Measurements from ENCODE around the gene APBB2. TPM values are rescaled to one million over a fixed set of nuclear protein-coding genes. Genes with fewer than 3 reads are reported as not detected.

Gene APBB2
- total and polyA plus RNA-seq, 2 of the 4 experiments (the other 2 are of a cell fraction): 47.9 to 75.5 TPM

DNA sequence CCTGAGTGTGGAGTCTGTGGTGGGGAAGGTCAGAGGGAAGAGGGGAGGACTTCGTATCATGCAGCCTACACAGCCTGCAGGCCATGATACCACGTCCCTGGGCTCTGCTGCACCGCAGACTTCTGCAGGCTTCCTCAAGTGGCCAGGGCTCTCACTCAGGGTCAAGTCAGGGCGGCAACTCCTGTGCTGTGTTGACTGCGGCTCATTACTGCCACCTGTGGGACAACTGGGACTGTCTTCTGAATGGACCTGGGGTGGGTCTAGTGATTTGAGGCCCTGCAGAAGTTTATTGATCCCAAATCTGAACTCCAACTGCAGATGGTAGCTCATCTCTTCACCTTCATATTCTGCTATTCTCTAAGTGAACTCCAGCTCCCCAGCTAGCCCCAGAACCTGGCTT lies 297.5 kb downstream of the APBB2 start:
- no peaks in the 10 kb centered on the region for H3K9me3 ChIP-seq (ENCODE audit: control insufficient read depth, insufficient read depth, low read length)
- no peaks in the 10 kb centered on the region for H4K20me1 ChIP-seq (ENCODE audit: insufficient read depth, low read length)
- H3K4ac ChIP-seq (ENCODE audit: low read depth, low read length): peak overlapping the region; percentile 17; the same call in 1 of the 2 replicates
- H2BK5ac ChIP-seq (ENCODE audit: low read depth, low read length, poor library complexity, severe bottlenecking): peak overlapping the region; percentile 48
- peak overlapping the region; percentile 12; the same call in 1 of the 2 replicates for H3K14ac ChIP-seq (replicated peaks; ENCODE audit: low read depth, low read length)
- ChIA-PET POLR2A (ENCODE audit: unreplicated experiment) (no interaction called here), CTCF (interaction anchor here (0.6 to 1.7 kb wide), 3 partner anchors 8 to 364 kb away, joined by 3 to 11 read pairs (median 5); no protein-coding TSS in a partner anchor)
- H3K23ac ChIP-seq (ENCODE audit: low read depth, low read length): no peak overlapping the region
- H4K5ac ChIP-seq (ENCODE audit: low read depth, low read length): no peak overlapping the region
- H3K56ac ChIP-seq (ENCODE audit: extremely low read depth, insufficient read depth, low read length): no peak overlapping the region
- H3K9ac ChIP-seq (ENCODE audit: low read depth, low read length): no peak overlapping the region
- in situ Hi-C loops (cut with MboI; ENCODE audit: low sequenced_read_pairs) (loop anchor here (25.0 kb wide), 1 partner anchor 745 kb away; no protein-coding TSS in a partner anchor), dilution Hi-C loops (cut with HindIII; ENCODE audit: low sequenced_read_pairs, unreplicated experiment) (no loop called here), intact Hi-C loops (cut with micrococcal nuclease) (no loop called here)
- DNase-seq: no peak
- H3K4me2 ChIP-seq (ENCODE audit: low read depth, low read length): no peak overlapping the region
- TF ChIP-seq CTCF (conservative IDR thresholded peaks at IDR 0.05; ENCODE audit: low read depth, low read length) (0 out of 2 replicates have a peak, but pooled peaks have one; percentile 2), SMC3 (IDR thresholded peaks at IDR 0.05; ENCODE audit: low read depth, low read length) (no peak)
- H2BK15ac ChIP-seq (ENCODE audit: low read depth, low read length): 0 out of 3 replicates have a peak overlapping the region, but pooled peaks have one; percentile 15
- H3K79me1 ChIP-seq (ENCODE audit: low read depth in 1 of 2, low read length in 2 of 2): 0 out of 4 replicates have a peak, but pooled peaks cover 0 to 4% of the 10 kb centered on the region in 2 experiments
- no peak overlapping the region; a peak in 1 of 4 replicates for H4K8ac ChIP-seq (ENCODE audit: low read depth in 2 of 2, low read length in 2 of 2)
- H2AK9ac ChIP-seq (replicated peaks; ENCODE audit: low read depth, low read length, poor library complexity): no peak overlapping the region
- H3K27me3 ChIP-seq (ENCODE audit: control insufficient read depth, insufficient read depth, low read length): no peaks in the 10 kb centered on the region
- H4K91ac ChIP-seq (ENCODE audit: insufficient read depth, low read depth, low read length): peak overlapping the region; percentile 39
- H3K36me3 ChIP-seq (ENCODE audit: control insufficient read depth, insufficient read depth, low read length): no peaks in the 10 kb centered on the region
- peak overlapping the region; percentile 45 for H2BK120ac ChIP-seq (ENCODE audit: low read depth, low read length)
- no TSS peak for BruUV-seq (replicated peaks)
- H3K9me1 ChIP-seq (ENCODE audit: insufficient read depth, low read length): peaks cover 18% of the 10 kb centered on the region
- no peak for ATAC-seq (ENCODE audit: low read depth)
- WGBS, 2 experiments (ENCODE audit: extremely low coverage in 2 of 2, insufficient read length in 1 of 2): no CpG with 5 or more reads among the region's 5 CpGs
- no peak overlapping the region for H3K4me3 ChIP-seq (ENCODE audit: insufficient read depth, low read depth, low read length)
- H2AK5ac ChIP-seq (ENCODE audit: low read depth, low read length): peak overlapping the region; percentile 45; the same call in 1 of the 2 replicates
- no peak overlapping the region for H3K18ac ChIP-seq (ENCODE audit: low read depth, low read length)
- no peak overlapping the region for H2BK20ac ChIP-seq (ENCODE audit: low read depth, low read length)
- H3K27ac ChIP-seq (ENCODE audit: insufficient read depth, low read length): no peak overlapping the region
- H3K4me1 ChIP-seq (ENCODE audit: control insufficient read depth, insufficient read depth, low read length): peaks cover 20% of the 10 kb centered on the region
- peak overlapping the region; percentile 34 for H2AFZ ChIP-seq (replicated peaks; ENCODE audit: low read length, poor library complexity)

All from IMR-90 (cell line).